H54 (cell line): Measurements from ENCODE around the gene SKIC2.
"Not testable (repeated sequence)": the region's sequence is repeated elsewhere in the genome, so short reads cannot be mapped to it uniquely, and the experiment has no call there.

Source experiments
- DNase-seq: peaks from one replicate; pipeline ENCODE4 v3.0.0; 2011; ENCODE audit warnings: low spot score, mixed read lengths; ENCODE audit not compliant: insufficient read length
- FAIRE-seq: peaks from 3 replicates; lab custom pipeline; 2011; peaks lifted over from hg19 to GRCh38; lab: Jason Lieb, UNC
- POLR2A ChIP-seq: IDR thresholded peaks from 2 replicates; pipeline ENCODE4 v1.6.1; 2011; ENCODE audit warnings: low read depth, mild to moderate bottlenecking, low read length

The SKIC2 gene

DNA sequence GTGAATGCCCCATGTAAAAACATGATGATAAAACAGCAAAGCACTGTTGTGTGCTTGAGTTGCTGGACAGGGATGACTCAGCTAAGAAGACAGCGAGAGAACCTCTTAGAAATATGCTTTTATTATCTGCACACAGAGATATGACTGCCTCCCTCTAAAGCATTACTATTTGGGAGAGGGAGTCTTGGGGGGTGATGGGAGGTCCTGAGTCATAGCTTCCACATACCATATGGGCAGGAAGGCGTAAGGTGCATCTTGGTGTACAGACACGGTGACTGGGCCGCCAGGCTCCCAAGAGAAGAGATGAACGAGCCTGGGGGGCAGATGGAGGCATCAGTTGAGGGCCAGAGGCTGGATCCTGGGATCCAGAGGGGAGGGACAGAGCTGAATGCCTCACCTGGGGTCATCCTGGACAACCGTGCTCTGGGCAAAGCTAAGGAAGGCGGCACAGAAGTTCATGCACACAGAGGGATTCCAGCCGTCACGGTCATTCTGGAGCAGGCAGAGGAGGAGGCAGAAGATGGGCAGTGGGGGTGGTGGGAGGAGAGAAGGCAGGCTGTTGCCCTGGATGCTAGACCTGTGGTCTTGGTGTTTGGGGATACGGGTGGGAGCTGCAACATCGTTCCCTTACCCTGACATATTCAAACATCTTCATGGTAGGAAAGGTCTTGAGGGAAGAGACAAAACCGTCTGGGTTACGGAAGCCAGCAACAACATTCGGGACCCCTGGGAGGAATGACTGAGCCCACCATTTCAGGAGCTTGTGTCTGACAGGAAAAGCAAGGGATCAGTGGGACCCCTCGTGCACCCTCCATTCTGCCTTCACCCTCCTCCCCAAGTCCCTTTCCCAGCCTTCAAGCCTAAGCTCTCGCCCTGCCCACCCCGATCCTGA is 11.0 kb downstream of the SKIC2 start:
- DNase-seq (no peak), FAIRE-seq (no peak)
- no peak for TF ChIP-seq POLR2A

DNA sequence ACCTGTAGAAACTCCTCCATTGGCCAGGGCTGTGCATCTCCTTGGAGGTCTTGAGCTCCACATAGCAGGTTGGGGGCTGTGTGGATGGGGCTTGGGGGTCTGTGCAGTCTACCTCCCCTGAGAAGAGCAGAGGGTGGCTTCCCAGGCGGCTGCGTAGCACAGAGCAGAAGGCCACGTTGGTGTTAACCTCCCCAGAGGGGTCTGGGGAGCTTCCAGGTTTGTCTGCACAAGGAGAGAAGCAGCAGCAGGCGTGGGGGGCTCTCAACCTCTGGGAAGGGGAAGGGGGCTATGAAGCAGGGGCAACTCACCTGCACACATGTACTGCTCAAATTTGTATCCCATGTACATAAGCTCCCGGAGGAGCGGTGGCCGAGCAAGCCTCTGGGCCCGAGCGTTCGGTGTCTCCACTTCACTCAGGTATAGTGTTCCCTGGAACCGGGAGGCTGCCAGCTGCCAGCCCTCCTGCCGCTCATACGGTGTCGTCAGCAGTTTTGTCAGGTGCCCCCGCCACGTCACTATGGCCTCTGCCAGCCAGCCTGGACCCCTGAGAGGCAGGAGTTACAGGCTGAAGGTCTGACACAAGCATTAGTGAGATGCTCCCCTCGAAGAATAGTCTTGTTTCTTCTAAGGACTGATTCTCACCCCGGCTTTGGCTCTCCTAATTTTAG is 11.8 kb downstream of the SKIC2 start:
- DNase-seq (no peak), FAIRE-seq (no peak)
- TF ChIP-seq POLR2A: no peak

DNA sequence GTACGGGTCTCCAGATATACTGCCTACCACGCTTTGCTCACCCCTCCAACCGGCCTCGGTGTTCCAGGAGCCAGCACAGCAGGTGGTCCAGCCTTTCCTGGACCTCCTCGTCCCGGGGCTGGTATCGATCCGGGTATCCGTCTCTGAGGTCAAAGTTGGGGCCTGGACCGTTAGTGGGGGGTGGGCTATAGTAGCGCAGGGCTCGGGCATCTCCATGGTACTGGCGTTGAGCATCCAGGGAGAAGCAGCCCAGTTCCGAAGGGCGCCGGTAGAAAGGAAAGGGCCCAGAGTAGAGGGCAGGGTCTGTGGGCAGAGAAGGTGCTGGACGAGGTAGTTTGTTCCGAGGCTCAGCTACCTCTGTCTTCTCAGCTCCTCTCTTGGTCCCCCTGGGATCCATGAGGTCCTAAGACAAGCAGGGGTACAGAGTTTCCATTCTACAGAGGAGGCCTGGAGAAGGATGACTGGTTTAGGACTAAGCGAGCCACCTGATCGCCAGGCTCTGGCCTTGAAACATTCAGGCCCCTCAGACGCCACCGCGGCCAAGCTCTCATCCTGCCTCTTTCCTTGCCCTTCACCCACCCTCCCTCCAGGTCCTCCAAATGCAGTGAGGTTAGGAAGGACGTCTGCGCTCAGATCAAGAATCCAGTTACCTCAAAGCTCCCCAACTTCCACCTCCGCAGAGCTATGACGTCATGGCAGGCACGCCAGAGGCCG is 12.5 kb downstream of the SKIC2 start:
- DNase-seq: no peak

GRCh38 chr6:31971993-31972708 is 13.2 kb downstream of the SKIC2 start, which contains the start of gene DXO:
TSS of gene DXO (minus strand) at chr6:31972138. CDS start at chr6:31971675, 463 bp downstream.
- DNase-seq (peak; percentile 99), FAIRE-seq (peak; percentile 60)
- peak; percentile 42 for TF ChIP-seq POLR2A

More for the DNA sequence above, 12.5 kb downstream of the SKIC2 start:
- no peak for FAIRE-seq
- no peak for TF ChIP-seq POLR2A

GRCh38 chr6:31972709-31973350 is 13.9 kb downstream of the SKIC2 start:
- TF ChIP-seq POLR2A: no peak
- DNase-seq: no peak
- no peak for FAIRE-seq

DNA sequence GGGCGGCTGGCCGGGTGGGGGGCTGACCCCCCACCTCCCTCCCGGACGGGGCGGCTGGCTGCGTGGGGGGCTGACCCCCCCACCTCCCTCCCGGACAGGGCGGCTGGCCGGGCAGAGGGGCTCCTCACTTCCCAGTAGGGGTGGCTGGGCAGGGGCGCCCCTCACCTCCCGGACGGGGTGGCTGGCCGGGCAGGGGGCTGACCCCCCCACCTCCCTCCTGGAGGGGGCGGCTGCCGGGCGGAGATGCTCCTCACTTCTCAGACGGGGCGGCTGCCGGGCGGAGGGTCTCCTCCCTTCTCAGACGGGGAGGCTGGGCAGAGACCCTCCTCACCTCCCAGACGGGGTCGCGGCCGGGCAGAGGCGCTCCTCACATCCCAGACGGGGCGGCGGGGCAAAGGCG is 17.1 kb downstream of the SKIC2 start:
- not testable (repeated sequence) for FAIRE-seq, DNase-seq

DNA sequence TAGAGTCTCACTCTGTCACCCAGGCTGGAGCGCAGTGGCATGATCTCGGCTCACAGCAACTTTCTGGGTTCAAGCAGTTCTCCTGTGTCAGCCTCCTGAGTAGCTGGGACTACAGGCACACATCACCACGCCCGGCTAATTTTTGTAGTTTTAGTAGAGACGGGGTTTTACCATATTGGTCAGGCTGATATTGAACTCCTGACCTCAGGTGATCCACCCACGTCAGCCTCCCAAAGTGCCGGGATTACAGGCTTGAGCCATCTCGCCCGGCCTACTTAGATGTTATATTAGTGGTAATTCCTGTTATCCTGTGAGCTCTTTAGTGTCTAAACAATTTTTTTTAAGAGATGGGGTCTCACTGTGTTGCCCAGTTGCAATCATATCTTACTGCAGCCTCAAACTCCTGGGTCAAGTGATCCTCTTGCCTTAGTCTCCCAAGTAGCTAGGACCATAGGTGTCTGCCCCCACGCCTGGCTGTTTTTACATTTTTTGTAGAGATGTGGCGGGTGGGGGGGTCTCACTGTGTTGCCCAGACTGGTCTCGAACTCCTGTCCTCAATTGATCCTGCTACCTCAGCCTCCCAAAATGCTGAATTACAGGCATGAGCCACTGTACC is 18.9 kb downstream of the SKIC2 start:
- DNase-seq: no peak
- TF ChIP-seq POLR2A: no peak
- no peak for FAIRE-seq

GRCh38 chr6:31978831-31979230 is 19.9 kb downstream of the SKIC2 start:
- FAIRE-seq: no peak

DNA sequence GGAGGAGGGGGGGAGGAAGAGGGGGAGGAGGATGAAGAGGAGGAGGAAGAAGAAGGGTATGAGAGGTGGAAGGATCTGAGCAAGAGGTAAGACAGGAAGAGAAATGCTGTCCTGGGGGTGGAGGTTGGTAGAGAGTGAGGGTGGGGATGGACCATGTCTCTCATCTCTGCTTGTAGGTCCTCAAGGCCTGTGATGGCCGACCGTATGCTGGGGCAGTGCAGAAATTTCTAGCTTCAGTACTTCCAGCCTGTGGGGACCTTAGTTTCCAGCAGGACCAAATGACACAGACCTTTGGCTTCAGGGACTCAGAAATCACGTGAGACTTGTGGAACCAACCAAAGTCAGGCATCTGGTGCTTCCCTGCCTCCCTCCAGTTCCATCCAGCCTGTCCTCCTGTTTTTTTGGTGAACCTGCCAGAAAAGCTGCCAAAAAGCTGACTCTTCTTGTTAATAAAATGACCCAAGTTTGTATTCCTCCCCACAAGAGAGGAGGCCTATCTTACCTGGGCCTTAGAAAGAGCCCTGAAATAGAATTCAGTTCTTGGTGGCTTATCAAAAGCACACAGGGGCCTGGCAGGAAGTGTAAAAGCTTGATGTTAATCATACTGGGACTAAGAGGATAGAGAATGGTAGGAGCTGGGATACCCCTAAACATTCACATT is 20.4 kb downstream of the SKIC2 start:
- no peak for TF ChIP-seq POLR2A
- no peak for FAIRE-seq
- no peak for DNase-seq

More at GRCh38 chr6:31978831-31979230, 19.9 kb downstream of the SKIC2 start:
- no peak for TF ChIP-seq POLR2A
- DNase-seq: no peak

GRCh38 chr6:31980195-31980876 is 21.4 kb downstream of the SKIC2 start:
- not testable (repeated sequence) for DNase-seq, FAIRE-seq

DNA sequence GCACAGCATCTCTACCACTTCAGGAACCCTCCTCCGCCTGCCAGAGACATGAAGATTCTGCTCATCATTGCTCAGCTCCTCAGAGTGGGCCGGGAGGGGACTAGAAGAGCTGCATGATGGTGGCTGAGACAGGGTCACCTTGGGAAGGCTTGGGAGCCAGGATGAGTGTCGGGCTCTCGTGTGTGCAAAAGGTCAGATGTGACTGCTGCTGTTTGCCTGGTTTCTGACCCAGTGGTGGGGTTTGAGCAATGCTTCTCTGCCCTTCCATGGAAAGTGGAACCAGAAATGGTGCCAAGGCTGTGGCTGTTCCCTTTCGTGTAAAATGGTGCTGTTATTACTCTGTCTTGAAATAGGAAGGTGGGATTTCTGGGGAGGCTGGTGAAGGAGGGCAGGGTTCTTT is 22.0 kb downstream of the SKIC2 start:
- not testable (repeated sequence) for DNase-seq, FAIRE-seq

DNA sequence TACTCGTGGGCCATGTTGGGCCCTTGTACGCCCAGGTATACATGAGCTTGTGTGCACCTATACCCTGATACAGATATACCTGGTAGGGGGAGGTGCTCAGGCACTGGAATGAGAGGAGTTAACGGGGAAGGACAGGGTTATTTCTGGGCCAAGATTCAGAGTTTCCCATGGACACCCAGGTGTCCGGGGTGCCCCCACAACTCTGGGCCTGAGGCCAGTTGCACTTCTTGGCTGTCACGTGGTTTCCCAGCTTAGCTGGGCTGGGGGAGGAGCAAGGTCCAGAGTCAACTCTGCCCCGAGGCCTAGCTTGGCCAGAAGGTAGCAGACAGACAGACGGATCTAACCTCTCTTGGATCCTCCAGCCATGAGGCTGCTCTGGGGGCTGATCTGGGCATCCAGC is 22.8 kb downstream of the SKIC2 start, which contains the start of gene C4A:
Gene C4A, plus strand, starts transcription at position 314 of the 400 bp plus-strand sequence. Its CDS starts 51 bp downstream, at position 365.
- DNase-seq, FAIRE-seq: not testable (repeated sequence)

- not testable (repeated sequence) for FAIRE-seq, DNase-seq
Observed at GRCh38 chr6:31989363-31989762, 30.4 kb downstream of the SKIC2 start.

DNA sequence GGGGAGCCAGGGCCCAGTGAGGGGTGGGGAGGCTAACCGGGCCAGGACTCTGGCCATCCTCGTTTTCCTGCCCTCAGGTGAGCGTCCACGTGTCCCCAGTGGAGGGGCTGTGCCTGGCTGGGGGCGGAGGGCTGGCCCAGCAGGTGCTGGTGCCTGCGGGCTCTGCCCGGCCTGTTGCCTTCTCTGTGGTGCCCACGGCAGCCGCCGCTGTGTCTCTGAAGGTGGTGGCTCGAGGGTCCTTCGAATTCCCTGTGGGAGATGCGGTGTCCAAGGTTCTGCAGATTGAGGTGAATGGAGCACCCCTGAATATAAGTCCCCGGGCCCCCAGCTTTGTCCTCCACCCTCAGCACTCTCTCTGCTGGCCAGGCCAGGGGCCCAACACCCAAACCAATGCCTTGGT is 35.4 kb downstream of the SKIC2 start:
- DNase-seq, FAIRE-seq: not testable (repeated sequence)

- DNase-seq, FAIRE-seq: not testable (repeated sequence)
Observed at GRCh38 chr6:31996385-31996784, 37.4 kb downstream of the SKIC2 start.

- not testable (repeated sequence) for DNase-seq, FAIRE-seq
Observed at GRCh38 chr6:32002546-32003268, 43.7 kb downstream of the SKIC2 start.
